COLO668 (cell line): Measurements from ENCODE around the gene MOB3A.
A peak's percentile ranks its signal among the peaks of the same experiment; 100 is the strongest.

ENCODE experiments used
- DNase-seq: peaks from one replicate; lab custom pipeline; 2025; ENCODE audit not compliant: unreplicated experiment; lab: John Stamatoyannopoulos, UW

Gene MOB3A

GRCh38 chr19:2047449-2048103 is 48.5 kb downstream of the MOB3A start:
- DNase-seq: no peak

DNA sequence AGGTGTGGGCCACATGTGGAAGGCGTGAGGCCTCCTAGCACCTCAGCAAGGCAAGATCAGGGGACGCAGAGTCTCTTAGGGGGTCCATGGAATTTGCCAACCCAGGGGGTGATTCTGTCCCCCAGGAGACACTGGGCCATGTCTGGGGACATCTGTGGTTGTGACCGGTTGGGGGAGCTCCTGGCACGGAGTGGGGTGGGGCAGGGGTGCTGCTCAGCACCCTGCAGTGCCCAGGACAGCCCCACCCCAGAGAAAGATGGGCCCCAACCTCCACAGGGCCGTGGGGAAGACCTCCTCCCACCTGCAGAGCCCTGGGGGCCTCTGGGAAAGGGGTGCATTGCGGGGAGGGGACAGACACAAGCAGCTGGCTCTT is 49.1 kb downstream of the MOB3A start:
- DNase-seq: no peak

DNA sequence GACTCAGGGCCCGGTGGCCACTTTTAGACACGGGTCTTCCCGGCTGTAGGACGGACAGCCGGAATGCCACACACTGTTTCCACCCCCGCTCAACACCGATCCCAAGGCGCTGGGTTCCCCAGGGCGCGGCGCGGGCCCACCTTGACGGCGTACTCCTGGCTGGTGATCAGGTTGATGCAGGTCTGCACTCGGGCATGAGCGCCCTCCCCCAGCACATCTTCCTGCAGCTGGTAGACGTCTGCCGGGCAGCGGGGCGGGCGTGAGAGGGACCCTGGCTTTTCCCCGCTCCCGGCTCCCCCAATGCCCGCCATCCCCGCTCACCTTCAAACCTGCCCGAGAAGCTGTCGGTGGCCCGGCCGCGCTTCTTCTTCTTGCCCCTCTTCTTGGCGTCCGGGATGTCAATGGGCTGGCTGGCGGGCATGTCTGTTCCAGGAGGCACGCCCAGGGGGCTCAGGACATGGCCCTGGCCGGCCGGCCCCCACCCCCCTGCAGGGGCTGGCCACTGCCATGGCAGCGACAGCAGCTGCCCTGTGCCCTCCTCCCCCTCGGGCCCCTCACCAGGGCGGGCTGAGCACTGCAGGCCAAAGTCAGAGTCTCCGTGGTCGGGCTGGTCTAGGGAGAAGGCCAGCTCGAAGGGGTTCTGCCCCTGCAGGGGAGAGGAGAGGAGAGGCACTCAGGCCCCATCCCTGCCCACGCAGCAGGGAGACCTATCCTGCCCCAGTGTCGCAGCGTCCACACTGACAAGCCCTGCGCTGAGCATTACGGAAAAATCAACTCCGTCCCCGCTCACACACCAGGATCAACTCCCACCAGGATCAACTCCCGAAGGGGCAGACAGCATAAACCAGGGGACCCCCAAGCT is 49.8 kb downstream of the MOB3A start:
- DNase-seq: no peak

- no peak for DNase-seq
Measured at GRCh38 chr19:2045501-2046045, 50.6 kb downstream of the MOB3A start.

DNA sequence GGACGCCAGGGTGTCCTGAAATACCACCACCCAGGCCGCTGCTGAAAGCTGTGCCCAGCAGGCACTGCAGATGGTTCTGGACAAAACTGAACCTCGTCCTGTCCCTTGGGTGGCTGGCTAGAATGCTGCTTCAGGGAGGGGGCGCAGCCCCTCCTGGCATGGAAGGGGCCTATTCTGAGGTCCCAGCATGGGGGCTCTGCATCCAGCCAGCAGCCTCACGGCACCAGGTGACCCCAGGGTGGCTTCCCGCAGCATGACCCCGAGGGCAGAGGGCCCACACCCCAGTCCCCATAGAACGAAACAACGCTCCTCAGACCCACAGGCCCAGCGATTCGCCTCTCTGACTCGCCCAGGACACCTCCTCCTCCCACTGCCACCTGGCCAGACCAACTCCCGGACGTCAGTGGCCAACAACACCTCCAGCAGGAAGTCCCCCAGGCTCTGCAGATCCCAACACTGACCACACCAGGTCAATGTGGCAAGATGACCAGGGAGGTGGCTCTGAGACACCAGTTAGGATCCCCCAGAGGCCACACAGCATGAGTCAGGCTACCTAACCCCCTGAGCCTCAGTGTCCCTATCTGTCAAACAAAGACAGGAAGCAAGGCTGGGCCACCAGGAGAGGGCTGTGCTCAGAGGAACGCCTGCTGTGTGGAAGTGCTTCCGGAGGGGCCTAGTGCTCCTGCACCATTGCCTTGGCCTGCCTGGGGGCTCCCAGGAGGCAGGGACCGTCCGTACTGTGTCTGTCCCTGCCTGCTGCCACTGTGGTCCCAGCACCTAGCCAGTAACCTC is 51.2 kb downstream of the MOB3A start:
- DNase-seq: no peak

GRCh38 chr19:2043961-2044708 is 52.0 kb downstream of the MOB3A start:
- no peak for DNase-seq

DNA sequence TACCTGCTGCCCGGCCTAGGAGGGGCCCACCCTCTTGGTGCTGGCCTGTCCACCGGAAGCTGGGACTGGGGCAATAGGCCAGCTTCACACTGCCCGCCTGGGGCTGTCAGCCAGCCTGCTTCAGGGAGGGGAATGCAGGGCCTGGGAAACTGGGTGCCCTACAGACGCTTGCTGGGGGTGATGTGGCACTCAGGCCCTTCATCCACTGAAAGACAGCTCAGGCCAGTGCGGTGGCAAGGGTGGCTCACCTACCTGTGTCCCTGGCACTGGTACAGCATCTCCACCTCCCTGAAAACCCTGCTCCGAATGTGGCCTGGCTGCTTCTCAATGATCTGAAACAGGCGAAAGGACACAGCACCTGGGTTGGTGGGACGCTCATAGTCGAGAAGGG is 52.9 kb downstream of the MOB3A start:
- DNase-seq: no peak

DNA sequence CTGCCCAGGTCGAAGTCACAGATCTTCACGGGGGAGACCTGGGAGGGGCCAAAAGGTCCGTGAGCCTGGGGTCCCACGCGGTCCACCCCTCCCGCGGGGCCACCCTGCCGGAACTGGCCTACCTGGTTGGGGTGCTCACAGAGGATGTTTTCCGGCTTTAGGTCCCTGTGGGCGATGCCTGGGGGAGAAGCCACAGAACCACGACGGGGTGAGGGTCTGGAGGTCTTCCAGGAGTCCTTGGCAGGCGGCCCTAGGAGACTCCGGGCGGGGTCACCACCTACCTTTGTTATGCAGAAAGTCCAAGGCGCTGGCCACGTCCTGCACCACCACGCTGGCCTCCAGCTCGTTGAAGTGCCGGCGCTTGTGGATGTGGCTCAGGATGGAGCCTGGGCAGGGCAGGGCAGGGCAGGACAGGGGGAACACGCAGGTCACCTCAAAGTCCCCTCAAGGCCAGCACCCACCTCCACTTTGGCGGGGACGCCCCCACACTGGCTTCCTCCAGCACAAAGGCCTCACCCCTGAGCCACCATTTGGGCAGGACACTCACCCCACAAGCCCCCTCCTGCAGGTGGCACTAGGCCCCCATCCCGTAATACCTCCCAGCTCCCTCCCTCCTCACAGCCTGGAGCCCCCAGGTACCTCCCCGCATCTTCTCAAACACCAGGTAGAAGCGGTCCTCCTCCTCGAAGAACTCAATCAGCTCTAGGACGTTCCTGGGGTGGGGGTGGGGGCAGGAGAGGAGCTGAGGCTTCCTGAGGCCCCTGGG is 53.5 kb downstream of the MOB3A start:
- DNase-seq: no peak

DNA sequence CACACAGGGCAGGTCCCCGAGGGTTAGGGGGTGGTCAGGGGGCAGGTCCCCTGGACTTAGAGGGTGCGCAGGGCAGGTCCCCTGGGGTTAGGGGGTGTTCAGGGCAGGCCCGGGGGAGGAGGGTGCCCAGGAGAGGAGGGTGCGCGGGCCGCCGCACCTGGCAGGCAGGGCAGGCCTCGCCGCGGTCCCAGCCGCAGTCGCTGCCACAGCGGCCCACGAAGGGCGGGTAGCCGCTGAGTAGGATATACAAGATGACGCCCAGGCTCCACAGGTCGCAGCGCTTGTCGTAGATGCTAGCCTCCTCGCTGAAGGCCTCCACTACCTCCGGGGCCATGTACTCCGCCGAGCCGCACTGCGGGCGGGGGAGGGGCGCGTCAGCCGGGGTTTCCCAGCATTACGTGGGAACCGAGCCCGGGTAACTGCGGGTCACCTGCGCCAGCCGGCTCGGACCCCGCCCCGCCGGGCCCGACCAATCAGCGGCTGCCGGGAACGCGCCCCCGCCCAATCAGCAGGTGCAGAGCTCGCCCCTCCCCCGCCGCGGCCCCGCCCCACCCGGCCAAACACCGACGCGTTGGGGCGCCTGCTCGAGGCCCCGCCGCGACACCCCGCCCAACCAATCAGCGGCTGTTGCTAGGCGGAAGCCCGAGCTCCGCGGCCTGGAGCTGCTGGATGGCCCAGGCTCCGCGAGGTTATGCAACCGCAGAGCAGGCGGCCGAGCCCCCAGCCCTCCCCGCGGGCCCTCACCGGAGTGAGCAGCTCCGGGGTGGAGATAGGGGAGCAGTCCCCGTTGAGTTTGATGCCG is 54.2 kb downstream of the MOB3A start:
- peak; percentile 98 for DNase-seq

- DNase-seq: no peak
Measured at GRCh38 chr19:2041433-2041682, 54.8 kb downstream of the MOB3A start.

GRCh38 chr19:2040647-2041432 is 55.3 kb downstream of the MOB3A start:
- no peak for DNase-seq

- DNase-seq: no peak
Measured at GRCh38 chr19:2039959-2040646, 56.0 kb downstream of the MOB3A start.

DNA sequence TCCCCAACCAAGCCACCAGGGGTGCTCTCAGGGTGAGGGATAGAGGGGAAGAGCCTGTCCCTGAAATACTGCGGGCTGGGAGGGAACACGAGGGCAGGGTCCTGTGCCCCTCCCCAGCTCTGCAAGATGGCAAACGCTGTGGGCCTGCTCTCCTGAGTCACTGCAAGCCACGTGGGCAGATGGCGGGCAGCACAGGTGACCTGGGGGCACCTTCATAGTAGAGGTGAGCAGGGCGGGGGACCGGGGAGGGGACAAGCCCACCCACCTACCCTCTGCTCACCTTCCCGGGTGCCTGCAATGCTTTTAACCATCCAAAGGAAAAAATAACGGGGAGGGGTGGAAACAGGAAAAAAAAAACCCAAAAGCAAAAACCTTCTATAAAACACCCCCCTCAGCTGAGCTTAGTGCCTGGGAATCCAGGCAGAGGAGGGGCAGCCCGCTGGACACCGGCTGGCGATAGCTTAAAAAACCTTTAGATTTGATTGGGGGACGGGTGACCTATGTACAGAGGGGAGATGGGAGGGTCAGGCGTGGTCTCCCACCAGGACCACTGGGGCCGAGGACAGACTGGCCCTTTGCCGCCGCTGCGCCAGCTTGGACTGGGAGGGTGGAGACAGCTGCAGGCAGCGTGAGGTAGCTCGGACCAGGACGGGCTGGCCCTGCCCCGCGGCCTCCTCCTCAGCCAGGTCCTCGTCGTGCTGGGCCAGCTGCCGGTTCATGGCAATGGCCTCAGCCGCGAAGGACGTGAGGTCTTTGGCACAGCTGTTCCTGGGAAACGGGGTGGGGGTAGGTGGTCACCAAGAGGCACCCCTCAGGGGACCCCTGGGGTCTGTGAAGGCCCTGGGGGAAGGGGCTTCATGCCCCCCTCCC is 56.8 kb downstream of the MOB3A start:
- no peak for DNase-seq

GRCh38 chr19:2038284-2039088 is 57.6 kb downstream of the MOB3A start:
- DNase-seq: no peak

DNA sequence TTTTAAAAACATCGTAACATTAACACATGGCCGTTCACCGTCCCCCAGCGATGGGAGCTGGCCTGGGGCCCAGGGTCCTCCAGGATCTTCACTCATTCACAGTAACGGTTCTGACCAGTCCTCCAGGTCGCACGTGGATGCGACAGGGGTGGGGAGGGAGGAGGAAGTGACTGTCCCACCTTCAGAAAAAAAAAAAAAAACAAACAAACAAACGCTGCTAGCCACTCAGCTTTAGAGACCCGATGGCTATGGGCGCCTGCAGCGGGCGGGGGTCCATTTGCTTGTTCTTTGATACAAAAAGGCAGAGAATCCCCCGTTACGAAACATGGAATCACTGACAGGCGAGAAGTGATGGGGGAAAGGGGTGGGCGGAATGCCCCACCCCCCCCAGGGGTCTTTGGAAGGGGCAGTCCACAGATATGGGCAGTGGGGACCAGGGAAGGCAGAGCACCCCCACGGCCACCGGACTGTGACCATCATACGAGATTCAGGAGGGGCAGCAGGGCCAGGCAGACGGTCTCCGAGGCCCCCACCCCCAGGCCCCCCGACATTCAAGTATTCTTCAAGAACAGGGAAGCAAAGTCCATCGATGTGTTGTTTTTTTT is 58.4 kb downstream of the MOB3A start:
- DNase-seq: no peak

GRCh38 chr19:2036424-2036823 is 59.7 kb downstream of the MOB3A start:
- no peak for DNase-seq
